Activated CD8-positive, alpha-beta T cell treated with anti-CD3 and anti-CD28 coated beads, Interleukin-2, amount 10 ng/mL, durations not matched to agents 7 days and 5 days (primary cell): ENCODE data around the gene DES. TPM values are rescaled to one million over a fixed set of nuclear protein-coding genes. Genes with fewer than 3 reads are reported as not detected.
A peak's percentile ranks its signal among the peaks of the same experiment; 100 is the strongest.

ENCODE experiments used
- ATAC-seq: fragments of 150-1000 bp; cut with Tn5 transposase; one replicate; pipeline ENCODE4 v1.10.0; 2021; ENCODE audit warnings: moderate library complexity
- CTCF ChIA-PET: fragments of 350-600 bp; sonication (Branson Sonifier 250); formaldehyde crosslinking; loops from one replicate; lab custom pipeline; 2021; ENCODE audit warnings: antibody characterized with exemption; lab: Charles Lee
- POLR2A ChIA-PET: fragments of 350-600 bp; sonication (Branson Sonifier 250); formaldehyde crosslinking; loops from one replicate; lab custom pipeline; 2021; ENCODE audit warnings: antibody characterized with exemption; lab: Charles Lee
- DNase-seq: peaks from one replicate; pipeline ENCODE4 v3.0.0-alpha.2; 2020
- H3K27ac Mint-ChIP-seq: one replicate; pipeline ENCODE4 v1.8.0; 2021; ENCODE audit warnings: mild to moderate bottlenecking, mixed read lengths
- H3K27me3 Mint-ChIP-seq: one replicate; pipeline ENCODE4 v1.8.0; 2021; ENCODE audit warnings: low read depth, mixed read lengths
- H3K36me3 Mint-ChIP-seq: one replicate; pipeline ENCODE4 v1.8.0; 2021; ENCODE audit warnings: low read depth, mixed read lengths
- H3K4me1 Mint-ChIP-seq: one replicate; pipeline ENCODE4 v1.8.0; 2021; ENCODE audit warnings: low read depth, mixed read lengths
- H3K4me3 Mint-ChIP-seq: one replicate; pipeline ENCODE4 v1.8.0; 2021; ENCODE audit warnings: mild to moderate bottlenecking, mixed read lengths
- H3K9me3 Mint-ChIP-seq: one replicate; pipeline ENCODE4 v1.8.0; 2022; ENCODE audit warnings: mixed read lengths; ENCODE audit not compliant: insufficient read depth
- total RNA-seq, 2 experiments: library from RNA; stranded (reverse); gene quantifications; one replicate each; pipeline ENCODE4 v1.2.3, GENCODE V29; 2021

DES gene
- total RNA-seq, 2 experiments from 2014 or later: not detected

GRCh38 chr2:219434718-219435525, 16.7 kb downstream of the DES start, which contains the start of gene SPEG:
Gene SPEG, plus strand, starts transcription at chr2:219434843. Its CDS starts 135 bp downstream, at chr2:219434978.
- Mint-ChIP-seq H3K4me3 (no peak within 1 kb of the TSS), H3K4me1 (peaks cover 2% of the 10 kb centered on the region), H3K36me3 (no peaks in the 10 kb centered on the region), H3K27ac (no peak within 1 kb of the TSS), H3K9me3 (no peaks in the 10 kb centered on the region), H3K27me3 (peaks cover 25% of the 10 kb centered on the region)
- ChIA-PET CTCF (interaction anchor here (1.4 to 2.9 kb wide), 3 partner anchors 32 to 106 kb away, joined by 4 to 25 read pairs (median 6); no protein-coding TSS in a partner anchor), POLR2A (no interaction called here)
- no peak for DNase-seq
- peak; percentile 21 for ATAC-seq

DNA sequence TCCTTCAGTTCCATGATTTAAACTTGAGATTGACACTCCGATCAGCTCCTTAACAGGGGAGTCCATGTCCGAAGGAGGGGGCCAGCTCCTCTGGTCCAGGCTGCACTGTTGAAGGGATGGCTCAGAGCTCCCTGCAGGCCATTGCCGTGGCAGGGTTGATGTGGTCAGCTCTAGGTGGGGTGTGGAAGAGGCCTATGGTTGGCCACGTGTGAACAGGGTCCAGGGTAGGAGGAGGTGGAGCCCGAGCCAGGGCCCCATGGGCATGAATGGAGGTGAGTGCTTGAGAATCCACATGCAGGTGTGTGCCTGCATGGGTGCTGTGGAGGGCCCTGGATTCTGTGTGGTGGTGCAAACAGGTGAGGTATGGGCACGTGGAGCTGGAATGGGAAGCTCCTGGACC, 17.5 kb downstream of the DES start:
- Mint-ChIP-seq H3K27me3 (peaks cover 27% of the 10 kb centered on the region), H3K36me3 (no peaks in the 10 kb centered on the region), H3K9me3 (no peaks in the 10 kb centered on the region), H3K27ac (no peak overlapping the region), H3K4me3 (no peak overlapping the region), H3K4me1 (peaks cover 2% of the 10 kb centered on the region)
- ChIA-PET POLR2A (no interaction called here), CTCF (interaction anchor here (1.6 kb wide), 1 partner anchor 105 kb away, joined by 4 read pairs; no protein-coding TSS in a partner anchor)
- DNase-seq (no peak), ATAC-seq (no peak)

DNA sequence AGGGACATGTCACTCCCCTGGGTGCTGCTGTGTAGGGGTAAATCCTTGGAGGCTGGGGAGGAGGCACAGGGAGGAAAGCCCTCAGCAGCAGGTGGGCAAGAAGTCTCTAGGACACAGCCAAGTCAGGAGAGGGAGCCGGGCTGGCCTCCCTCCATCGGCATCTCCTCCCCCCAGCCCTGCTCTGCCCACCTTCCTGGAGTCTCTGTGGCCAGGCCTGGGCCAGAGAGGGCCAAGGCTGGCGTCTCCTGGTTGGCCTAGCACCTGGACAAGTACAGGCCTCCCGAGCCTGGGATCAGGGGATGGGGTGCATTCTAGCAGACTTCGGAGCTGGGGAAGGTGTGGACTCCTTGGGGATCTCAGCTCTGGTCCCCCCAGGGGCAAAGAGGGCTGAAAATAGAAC, 18.3 kb downstream of the DES start:
- Mint-ChIP-seq H3K27me3 (peaks cover 33% of the 10 kb centered on the region), H3K9me3 (no peaks in the 10 kb centered on the region), H3K4me3 (no peak overlapping the region), H3K36me3 (no peaks in the 10 kb centered on the region), H3K4me1 (peaks cover 10% of the 10 kb centered on the region), H3K27ac (no peak overlapping the region)
- no peak for DNase-seq
- ChIA-PET CTCF (interaction anchor here (1.0 to 2.6 kb wide), 4 partner anchors 34 to 104 kb away, joined by 3 to 8 read pairs (median 6); no protein-coding TSS in a partner anchor), POLR2A (no interaction called here)
- ATAC-seq: no peak

GRCh38 chr2:219437141-219437540, 19.0 kb downstream of the DES start:
- H3K4me3 Mint-ChIP-seq: no peak overlapping the region
- no peaks in the 10 kb centered on the region for H3K9me3 Mint-ChIP-seq
- H3K27ac Mint-ChIP-seq: no peak overlapping the region
- no peak for ATAC-seq
- H3K4me1 Mint-ChIP-seq: peaks cover 11% of the 10 kb centered on the region
- H3K27me3 Mint-ChIP-seq: peaks cover 34% of the 10 kb centered on the region
- no peaks in the 10 kb centered on the region for H3K36me3 Mint-ChIP-seq
- ChIA-PET CTCF (interaction anchor here (1.0 to 2.6 kb wide), 4 partner anchors 8 to 93 kb away, joined by 3 to 8 read pairs (median 5); no protein-coding TSS in a partner anchor), POLR2A (no interaction called here)
- no peak for DNase-seq

DNA sequence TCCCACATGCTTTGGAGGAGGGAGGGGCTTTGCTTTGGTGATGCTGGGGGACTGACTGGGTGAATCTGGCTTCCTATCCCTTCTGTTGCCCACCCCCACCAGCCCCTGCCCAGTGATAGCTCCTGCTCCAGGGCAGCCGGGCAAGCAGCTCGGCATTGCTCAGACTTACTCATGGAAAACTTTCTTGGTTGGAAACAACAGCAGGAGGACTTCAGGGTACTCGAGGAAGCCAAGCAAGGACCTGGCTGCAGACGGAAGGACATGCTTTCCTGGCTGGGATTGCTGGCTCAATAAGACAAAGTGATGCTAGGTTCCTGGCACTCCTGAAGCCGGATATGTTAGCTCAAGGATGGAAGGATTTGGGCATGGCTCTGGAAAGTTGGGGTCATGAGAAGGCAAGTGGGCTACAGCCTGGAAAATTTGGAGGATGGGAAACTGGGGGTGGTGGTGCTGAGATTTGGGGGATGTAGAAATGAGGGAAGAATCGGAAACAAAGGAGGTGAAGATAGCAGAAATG, 19.6 kb downstream of the DES start:
- ATAC-seq (no peak), DNase-seq (no peak)
- no peak overlapping the region for H3K27ac Mint-ChIP-seq
- H3K9me3 Mint-ChIP-seq: no peaks in the 10 kb centered on the region
- CTCF ChIA-PET: interaction anchor here (1.0 to 2.6 kb wide), 3 partner anchors 8 to 39 kb away, joined by 3 to 8 read pairs (median 7); no protein-coding TSS in a partner anchor
- no peak overlapping the region for H3K4me3 Mint-ChIP-seq
- H3K36me3 Mint-ChIP-seq: no peaks in the 10 kb centered on the region
- POLR2A ChIA-PET: no interaction called here
- H3K27me3 Mint-ChIP-seq: peaks cover 40% of the 10 kb centered on the region
- peaks cover 15% of the 10 kb centered on the region for H3K4me1 Mint-ChIP-seq

GRCh38 chr2:219438453-219438852, 20.3 kb downstream of the DES start:
- H3K4me3 Mint-ChIP-seq: no peak overlapping the region
- no peaks in the 10 kb centered on the region for H3K36me3 Mint-ChIP-seq
- POLR2A ChIA-PET: no interaction called here
- DNase-seq (no peak), ATAC-seq (no peak)
- H3K9me3 Mint-ChIP-seq: no peaks in the 10 kb centered on the region
- H3K27me3 Mint-ChIP-seq: peaks cover 44% of the 10 kb centered on the region
- CTCF ChIA-PET: interaction anchor here (0.8 to 2.6 kb wide), 4 partner anchors 9 to 38 kb away, joined by 3 to 7 read pairs (median 3); no protein-coding TSS in a partner anchor
- H3K4me1 Mint-ChIP-seq: peaks cover 20% of the 10 kb centered on the region
- no peak overlapping the region for H3K27ac Mint-ChIP-seq

DNA sequence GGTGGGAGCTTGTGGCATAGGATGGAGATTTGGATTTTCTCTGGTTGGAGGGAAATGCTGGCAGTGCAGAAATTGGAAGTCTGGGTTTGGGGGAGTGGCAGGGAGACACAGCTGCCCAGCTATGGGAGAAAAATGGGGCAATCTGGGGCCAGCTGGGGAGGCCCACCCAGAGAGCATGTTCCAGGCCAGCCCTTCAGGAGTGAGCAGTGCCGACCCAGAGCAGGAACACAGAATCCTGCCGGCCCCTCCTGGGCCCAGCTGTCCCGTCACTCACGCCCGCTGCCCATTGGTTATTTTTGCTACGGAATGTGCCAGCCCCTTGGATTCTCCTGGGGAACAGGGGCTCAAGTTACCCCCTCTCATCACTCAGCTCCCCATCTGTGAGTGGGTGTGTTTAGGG, 21.3 kb downstream of the DES start:
- no peaks in the 10 kb centered on the region for H3K9me3 Mint-ChIP-seq
- ChIA-PET CTCF (interaction anchor here (0.8 to 2.6 kb wide), 3 partner anchors 9 to 90 kb away, joined by 3 to 9 read pairs (median 7); no protein-coding TSS in a partner anchor), POLR2A (no interaction called here)
- no peaks in the 10 kb centered on the region for H3K36me3 Mint-ChIP-seq
- H3K27me3 Mint-ChIP-seq: peaks cover 41% of the 10 kb centered on the region
- ATAC-seq: no peak
- H3K4me3 Mint-ChIP-seq: no peak overlapping the region
- H3K4me1 Mint-ChIP-seq: peaks cover 20% of the 10 kb centered on the region
- DNase-seq: no peak
- no peak overlapping the region for H3K27ac Mint-ChIP-seq

- ChIA-PET CTCF (interaction anchor here (0.7 to 2.6 kb wide), 5 partner anchors 10 to 89 kb away, joined by 3 to 9 read pairs (median 4); no protein-coding TSS in a partner anchor), POLR2A (no interaction called here)
- Mint-ChIP-seq H3K4me3 (peak overlapping the region; percentile 67), H3K36me3 (no peaks in the 10 kb centered on the region), H3K4me1 (peaks cover 18% of the 10 kb centered on the region), H3K9me3 (no peaks in the 10 kb centered on the region), H3K27me3 (peaks cover 39% of the 10 kb centered on the region), H3K27ac (no peak overlapping the region)
- ATAC-seq (peak; percentile 12), DNase-seq (no peak)
Measured at GRCh38 chr2:219440388-219441256, 22.4 kb downstream of the DES start.

- Mint-ChIP-seq H3K4me3 (peak overlapping the region; percentile 67), H3K9me3 (no peaks in the 10 kb centered on the region), H3K27me3 (peaks cover 35% of the 10 kb centered on the region), H3K4me1 (peaks cover 26% of the 10 kb centered on the region), H3K36me3 (no peaks in the 10 kb centered on the region), H3K27ac (no peak overlapping the region)
- ATAC-seq (peak; percentile 69), DNase-seq (peak; percentile 62)
- ChIA-PET CTCF (interaction anchor here (0.7 to 2.6 kb wide), 7 partner anchors 11 to 88 kb away, joined by 3 to 9 read pairs (median 4); no protein-coding TSS in a partner anchor), POLR2A (no interaction called here)
Measured at GRCh38 chr2:219441451-219442255, 23.5 kb downstream of the DES start.

DNA sequence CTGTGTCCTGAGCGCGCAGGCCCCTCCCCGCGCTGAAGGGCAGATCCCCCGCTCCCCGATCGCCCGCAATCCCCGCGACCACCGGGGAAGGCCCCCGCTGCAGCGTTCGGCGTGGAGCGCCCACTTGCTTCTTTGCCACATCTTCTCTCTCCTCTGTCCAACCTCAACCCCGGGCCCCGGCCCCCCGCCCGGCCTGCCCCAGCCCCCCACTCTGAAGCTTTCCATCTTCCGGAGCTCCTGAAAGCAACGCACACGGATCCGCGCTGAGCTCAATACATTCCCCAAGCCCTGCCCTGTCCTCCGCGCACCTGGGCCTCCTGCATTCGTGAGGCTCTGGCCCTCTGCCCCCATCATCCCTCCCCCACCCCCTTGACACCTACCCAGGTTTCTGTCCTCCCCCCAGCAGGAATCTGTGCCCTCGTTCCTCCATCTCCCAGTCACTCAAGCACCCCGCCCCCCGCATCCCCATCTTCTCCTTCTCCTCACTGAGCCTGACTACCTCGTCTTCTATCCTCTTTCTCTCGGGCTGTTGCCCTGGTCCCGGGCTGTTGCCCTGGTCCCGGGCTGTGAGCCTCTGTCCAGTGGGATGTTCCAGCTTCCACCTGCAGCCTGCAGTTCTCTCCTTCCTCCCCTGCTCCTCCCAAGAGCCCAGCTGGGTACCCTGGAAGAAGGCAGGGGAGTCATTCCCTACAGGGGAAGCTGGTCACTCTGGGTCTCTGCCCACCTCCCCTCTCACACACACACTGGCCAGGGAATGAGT, 24.3 kb downstream of the DES start:
- Mint-ChIP-seq H3K4me1 (peaks cover 26% of the 10 kb centered on the region), H3K27me3 (peaks cover 35% of the 10 kb centered on the region), H3K36me3 (no peaks in the 10 kb centered on the region), H3K9me3 (no peaks in the 10 kb centered on the region), H3K4me3 (peak overlapping the region; percentile 61), H3K27ac (no peak overlapping the region)
- ChIA-PET POLR2A (no interaction called here), CTCF (interaction anchor here (1.0 to 2.6 kb wide), 4 partner anchors 12 to 87 kb away, joined by 3 to 9 read pairs (median 4); no protein-coding TSS in a partner anchor)
- ATAC-seq (no peak), DNase-seq (no peak)
